GM21717 (cell line): ENCODE measurements around the gene KATNAL2.

Source experiments
- ATAC-seq: cut with Tn5 transposase; IDR thresholded peaks from one replicate; pipeline ENCODE4 v1.9.1; 2021; ENCODE audit warnings: mild to moderate bottlenecking, moderate library complexity; ENCODE audit not compliant: unreplicated experiment

The KATNAL2 gene

GRCh38 chr18:46917108-46917802 is at the start of gene KATNAL2, which contains the start of gene PIAS2:
TSS of gene KATNAL2 (plus strand) at chr18:46917602. CDS start at chr18:46946873, 29,271 bp downstream.
TSS of gene PIAS2 (minus strand) at chr18:46917507. CDS start at chr18:46917345, 162 bp downstream.
- peak; percentile 77 for ATAC-seq

GRCh38 chr18:46868169-46868921 is 49.1 kb upstream of the KATNAL2 start:
- ATAC-seq = no peak

GRCh38 chr18:46877329-46877987 is 39.9 kb upstream of the KATNAL2 start:
- no peak for ATAC-seq

- ATAC-seq = no peak
Observed at GRCh38 chr18:46883180-46883579, 34.2 kb upstream of the KATNAL2 start.

GRCh38 chr18:46886893-46887292 is 30.5 kb upstream of the KATNAL2 start:
- no peak for ATAC-seq

GRCh38 chr18:46888965-46889364 is 28.4 kb upstream of the KATNAL2 start:
- no peak for ATAC-seq

- ATAC-seq = peak; percentile 88
Observed at GRCh38 chr18:46891742-46892214, 25.6 kb upstream of the KATNAL2 start.

- ATAC-seq = no peak
Observed at GRCh38 chr18:46892842-46893241, 24.6 kb upstream of the KATNAL2 start.

- ATAC-seq = no peak
Observed at GRCh38 chr18:46893360-46893759, 24.0 kb upstream of the KATNAL2 start.

- ATAC-seq = no peak
Observed at GRCh38 chr18:46894124-46894523, 23.3 kb upstream of the KATNAL2 start.

- peak; percentile 80 for ATAC-seq
Observed at GRCh38 chr18:46899274-46899948, 18.0 kb upstream of the KATNAL2 start.

- no peak for ATAC-seq
Observed at GRCh38 chr18:46903406-46903805, 14.0 kb upstream of the KATNAL2 start.

- no peak for ATAC-seq
Observed at GRCh38 chr18:46909497-46909896, 7.9 kb upstream of the KATNAL2 start.

- no peak for ATAC-seq
Observed at GRCh38 chr18:46910856-46911255, 6.5 kb upstream of the KATNAL2 start.

- no peak for ATAC-seq
Observed at GRCh38 chr18:46915800-46916550, 1.4 kb upstream of the KATNAL2 start.

GRCh38 chr18:46916551-46917107 is 773 bp upstream of the KATNAL2 start:
- ATAC-seq = peak; percentile 31

GRCh38 chr18:46917803-46918600 is 600 bp downstream of the KATNAL2 start:
- no peak for ATAC-seq

- ATAC-seq = no peak
Observed at GRCh38 chr18:46920067-46920466, 2.7 kb downstream of the KATNAL2 start.

GRCh38 chr18:46920653-46921052 is 3.3 kb downstream of the KATNAL2 start:
- ATAC-seq = no peak
